ENCODE data around the gene PDE4B.

DNA sequence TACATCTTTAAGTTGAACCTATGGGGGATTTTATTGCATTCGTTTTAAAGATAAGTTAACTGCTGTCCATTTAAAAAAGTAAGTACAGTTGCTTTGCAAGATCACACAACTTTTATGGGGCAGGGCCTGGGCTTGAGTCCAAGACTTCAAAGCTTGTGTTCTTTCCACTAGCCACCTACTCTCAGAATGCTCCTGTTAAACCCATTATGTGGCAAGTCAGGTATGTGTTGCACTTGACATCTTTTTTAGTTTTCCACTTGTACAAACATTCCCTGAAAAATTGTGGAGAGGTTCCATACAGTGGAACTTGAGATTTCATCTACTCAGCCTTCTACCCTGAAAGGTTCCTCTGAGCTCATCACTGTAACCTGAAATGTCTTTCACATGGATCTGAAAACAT, 505.8 kb downstream of the PDE4B start:
- TF ChIP-seq POLR2AphosphoS5 (IDR thresholded peaks at IDR 0.05; ENCODE audit: low read depth, low read length) (no peak), TAF1 (IDR thresholded peaks at IDR 0.05; ENCODE audit: low read depth, low read length) (no peak), POLR2A (IDR thresholded peaks at IDR 0.05; ENCODE audit: low read depth, low read length) (no peak), SPI1 (IDR thresholded peaks at IDR 0.05; ENCODE audit: low read depth, low read length) (no peak), PAX5 (IDR thresholded peaks at IDR 0.05; ENCODE audit: insufficient read depth, low read length, severe bottlenecking) (no peak)
